SIG-M5 (cell line): ENCODE measurements around the gene SMIM5.

Source experiments
- DNase-seq: peaks from one replicate; lab custom pipeline; 2025; lab: John Stamatoyannopoulos, UW

SMIM5 gene

DNA sequence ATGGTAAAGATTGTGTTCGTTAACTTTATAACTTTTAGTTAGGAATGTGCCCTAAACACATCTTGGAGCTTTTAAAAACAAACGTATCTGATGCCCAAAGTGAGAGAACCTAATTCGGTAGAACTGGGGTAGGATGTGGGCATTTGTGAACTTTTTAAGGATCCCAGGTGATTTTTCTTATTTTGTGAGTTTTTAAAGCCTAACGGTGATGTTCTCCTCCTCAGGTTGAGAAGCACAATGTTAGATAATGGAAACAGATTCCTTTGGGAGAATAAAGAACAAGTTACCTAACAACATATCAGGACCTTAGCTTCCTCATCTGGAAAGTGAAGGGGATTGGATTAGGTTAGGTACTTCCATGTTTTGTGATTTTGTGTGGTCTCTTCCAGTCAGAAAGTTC is 34.6 kb downstream of the SMIM5 start:
- no peak for DNase-seq

DNA sequence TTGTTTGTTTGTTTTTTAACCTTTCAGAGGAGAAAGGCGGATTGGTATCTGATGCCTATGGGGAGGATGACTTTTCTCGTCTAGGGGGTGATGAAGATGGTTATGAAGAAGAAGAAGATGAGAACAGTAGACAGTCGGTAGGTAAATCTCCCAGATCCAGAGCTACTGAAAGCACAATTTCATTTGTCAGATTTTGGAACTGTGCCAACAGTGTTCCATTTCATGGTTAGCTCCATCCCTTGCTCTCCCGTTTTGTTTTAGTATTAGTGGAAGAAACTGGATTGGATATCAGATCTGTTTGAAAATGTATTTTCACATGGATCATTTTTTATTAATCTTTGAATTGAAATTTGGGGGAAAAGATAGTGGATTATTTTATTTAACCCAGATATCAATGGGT is 35.3 kb downstream of the SMIM5 start:
- DNase-seq = no peak

DNA sequence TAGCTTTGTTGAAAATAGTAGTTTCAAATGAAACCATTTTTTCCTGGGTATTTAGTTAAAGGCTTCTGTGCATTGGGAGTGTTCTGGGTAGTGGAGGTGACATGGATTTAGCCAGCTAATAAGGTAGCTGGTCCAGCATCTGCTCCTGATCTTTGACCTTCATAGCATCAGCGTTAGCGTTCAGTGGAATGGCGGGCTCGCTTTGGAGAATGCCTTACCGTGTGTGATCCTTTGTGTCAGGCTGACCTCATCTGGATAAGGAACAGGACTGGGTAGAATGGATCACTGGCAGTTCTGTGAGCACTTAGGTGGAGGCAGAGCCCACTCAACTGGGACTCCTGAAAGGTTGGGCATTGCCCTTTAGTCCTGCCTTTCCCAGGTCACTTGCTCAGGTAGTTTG is 37.6 kb downstream of the SMIM5 start:
- no peak for DNase-seq

DNA sequence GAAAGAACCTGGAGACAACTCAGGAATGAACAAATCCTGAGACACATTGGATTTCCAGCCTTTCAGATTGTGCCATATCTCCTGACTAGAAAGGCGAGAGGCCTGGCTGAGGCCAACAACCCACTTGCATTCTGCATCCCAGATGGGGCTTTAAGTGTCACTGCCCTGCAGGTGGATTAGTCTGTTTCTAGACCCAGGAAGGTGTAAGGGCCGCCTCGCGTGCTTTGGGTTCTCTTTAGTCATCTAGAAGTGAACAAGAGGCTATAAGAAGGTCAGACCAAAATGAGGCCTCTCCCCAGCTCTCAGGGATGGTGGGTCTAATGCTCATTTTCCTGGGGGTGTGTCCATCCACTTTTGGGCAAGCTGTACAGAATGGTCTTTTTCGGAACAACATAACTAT is 38.8 kb downstream of the SMIM5 start:
- no peak for DNase-seq

DNA sequence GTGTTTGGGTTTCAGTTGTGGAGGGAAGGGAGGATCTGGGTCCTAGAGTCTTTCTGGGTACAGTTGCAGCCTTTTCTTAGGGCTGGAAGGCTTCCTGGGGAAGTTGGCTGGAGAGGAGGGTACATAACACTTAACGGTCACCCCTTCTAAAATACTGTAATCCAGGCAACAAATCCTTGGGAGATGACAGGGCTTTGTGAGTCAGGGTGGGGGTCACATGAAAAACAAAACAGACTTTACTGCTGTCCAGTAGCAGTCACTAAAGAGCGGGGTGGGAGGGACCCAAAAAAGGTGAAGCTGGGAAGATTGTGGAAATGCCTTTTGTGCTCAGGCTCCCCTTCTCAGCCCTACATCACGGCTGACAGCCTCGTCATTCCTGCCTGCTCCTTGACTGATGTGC is 40.3 kb downstream of the SMIM5 start:
- DNase-seq = no peak

DNA sequence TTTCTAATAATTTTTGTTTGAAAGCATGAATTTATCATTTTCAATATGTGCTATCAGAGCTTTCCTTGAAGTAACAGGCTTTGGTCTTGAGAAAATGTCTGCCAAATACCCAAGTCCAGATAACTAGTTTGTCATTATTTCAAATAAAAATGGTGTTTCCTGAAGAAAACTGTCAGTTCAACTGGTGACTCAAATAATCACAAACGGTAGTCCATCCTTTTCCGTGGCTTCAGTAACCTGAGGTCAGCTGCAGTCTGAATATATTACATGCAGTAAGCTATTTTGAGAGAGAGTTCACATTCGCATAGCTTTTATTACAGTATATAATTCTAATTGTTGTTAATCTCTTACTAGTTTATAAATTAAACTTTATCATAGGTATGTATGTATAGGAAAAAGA is 43.2 kb downstream of the SMIM5 start:
- DNase-seq = no peak

DNA sequence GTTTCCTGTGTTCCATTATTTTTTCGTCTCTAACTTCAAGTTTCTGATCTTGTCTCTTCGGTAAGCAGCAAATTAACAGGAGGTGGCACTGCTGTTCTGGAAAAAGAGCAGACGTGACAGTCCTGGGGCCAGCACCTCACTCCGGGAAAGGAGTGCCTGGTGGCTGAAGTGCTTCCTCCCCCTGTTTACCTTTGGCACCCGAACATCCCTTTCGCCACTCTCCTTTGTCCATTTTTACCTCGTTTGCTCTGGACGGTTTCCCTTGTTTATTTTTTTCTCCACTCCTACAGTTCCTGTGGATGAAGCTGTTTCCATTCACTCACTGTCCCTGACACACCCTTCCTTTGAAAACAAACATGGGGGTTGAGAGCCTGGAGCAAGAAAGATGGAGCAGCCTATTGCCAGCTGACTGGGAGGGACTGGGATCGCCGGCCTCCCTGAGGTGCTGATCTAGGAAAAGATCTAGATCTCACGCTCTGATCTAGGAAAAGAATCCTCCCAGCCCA is 46.5 kb downstream of the SMIM5 start:
- no peak for DNase-seq

DNA sequence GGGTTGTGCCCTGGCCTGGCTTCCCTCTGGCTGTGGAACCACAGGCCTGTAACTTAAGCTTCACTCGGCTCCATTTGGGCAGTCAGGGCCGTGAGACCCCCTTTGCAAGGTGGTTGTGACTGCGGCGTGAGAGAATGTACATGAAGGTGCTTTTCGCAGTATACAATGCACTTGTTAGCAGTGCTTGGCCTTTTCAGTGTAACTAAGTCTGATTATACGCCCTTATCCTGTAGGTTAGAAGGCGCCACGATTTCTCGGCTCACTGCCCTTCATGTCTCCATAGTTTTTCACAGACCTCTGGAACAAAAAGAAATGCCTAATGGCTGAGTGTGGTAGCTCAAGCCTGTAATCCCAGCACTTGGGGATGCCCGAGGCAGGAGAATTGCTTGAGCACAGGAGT is 47.2 kb downstream of the SMIM5 start:
- no peak for DNase-seq

DNA sequence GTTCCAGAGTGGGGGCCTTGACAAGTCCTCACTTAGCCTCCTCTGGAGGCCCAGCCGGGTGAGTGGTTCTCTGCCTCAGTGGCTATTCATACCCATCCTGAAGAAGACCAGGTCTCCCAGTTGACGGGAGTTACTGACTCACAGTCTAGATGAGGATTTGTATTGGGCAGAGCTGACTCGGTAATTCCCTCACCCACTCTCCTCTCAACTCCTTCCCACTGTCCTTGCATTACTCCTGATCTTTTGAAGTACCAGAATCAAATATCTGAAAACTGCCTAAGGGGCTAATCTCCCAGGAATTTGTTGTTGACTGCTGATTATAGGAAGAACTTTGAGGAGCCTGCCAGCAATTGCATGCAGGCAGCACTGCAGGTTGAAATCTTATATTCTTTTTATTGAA is 48.1 kb downstream of the SMIM5 start:
- no peak for DNase-seq

DNA sequence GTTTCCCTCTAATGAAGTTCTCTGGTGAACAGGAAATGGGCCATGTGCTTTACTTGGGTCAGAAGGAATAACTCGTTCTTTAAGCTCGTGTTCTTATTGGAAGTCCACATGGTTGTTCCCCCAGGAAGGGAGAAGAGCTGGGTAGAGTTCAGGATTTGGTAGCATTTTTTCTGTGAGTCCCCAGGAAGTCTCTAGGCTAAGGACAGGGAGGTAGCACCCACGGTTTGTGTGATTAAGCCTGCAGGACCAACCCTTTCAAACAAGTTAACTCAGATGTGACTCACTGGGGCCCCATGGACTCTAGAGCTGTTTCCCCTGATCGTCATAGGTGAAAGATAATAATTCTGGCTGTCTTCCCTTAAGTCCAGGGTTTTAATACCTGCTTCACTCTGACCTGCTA is 50.3 kb downstream of the SMIM5 start:
- no peak for DNase-seq

DNA sequence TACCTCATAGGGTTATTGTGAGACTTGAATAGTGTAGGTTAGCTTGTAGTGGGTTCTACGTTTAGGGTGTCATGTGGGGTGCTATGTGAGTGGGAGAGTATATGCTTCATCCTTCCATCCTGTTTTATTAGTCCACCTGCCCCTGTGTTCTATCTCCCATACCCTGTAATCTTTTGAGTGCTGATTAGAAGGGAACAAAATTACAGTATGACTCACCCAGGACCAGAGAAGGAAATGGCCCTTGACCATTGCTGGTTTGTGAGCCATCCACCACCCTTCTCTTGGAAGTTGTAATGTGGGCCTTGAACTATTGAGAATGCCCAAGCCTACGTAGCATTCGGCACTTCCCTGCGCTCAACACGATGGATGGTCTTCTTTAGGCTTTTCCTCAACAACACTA is 51.0 kb downstream of the SMIM5 start:
- no peak for DNase-seq

DNA sequence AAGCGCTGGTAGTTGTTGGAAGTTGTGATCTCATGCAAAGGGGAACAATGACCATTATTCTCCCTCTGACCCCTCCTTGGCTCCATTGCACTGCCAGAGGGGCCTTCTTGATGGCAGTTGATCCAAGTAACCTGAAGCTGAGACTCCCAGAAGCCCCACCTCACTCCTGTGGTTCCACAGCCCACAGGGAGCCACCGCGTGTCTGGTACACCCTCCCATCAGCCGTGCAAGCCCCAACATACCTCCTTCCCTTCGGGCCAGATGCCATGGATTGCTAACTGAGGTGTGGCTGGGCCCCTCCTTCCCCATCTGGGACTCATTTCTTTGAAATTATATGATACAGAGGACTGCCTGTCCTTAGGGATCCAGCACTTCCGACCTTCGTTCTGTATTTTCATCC is 51.7 kb downstream of the SMIM5 start:
- no peak for DNase-seq

DNA sequence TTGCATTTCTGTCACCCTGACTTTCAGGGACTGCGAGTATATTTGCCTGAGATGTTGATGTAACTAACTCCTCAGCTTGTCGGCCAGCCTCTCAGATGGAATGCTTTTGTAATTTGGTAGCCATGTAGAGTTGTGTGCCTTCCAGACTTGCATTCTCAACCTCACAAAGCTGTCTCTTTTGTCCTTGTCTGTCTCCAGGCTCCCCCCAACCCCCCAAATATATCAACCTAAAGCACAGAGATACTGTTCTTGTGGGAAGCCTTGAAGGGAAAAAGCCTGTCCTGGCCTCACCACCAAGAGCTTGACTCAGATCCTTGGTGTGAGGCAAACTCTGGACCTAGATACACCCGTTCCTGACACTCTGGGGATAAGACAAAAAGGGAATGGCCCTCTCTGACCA is 52.3 kb downstream of the SMIM5 start:
- DNase-seq = no peak

DNA sequence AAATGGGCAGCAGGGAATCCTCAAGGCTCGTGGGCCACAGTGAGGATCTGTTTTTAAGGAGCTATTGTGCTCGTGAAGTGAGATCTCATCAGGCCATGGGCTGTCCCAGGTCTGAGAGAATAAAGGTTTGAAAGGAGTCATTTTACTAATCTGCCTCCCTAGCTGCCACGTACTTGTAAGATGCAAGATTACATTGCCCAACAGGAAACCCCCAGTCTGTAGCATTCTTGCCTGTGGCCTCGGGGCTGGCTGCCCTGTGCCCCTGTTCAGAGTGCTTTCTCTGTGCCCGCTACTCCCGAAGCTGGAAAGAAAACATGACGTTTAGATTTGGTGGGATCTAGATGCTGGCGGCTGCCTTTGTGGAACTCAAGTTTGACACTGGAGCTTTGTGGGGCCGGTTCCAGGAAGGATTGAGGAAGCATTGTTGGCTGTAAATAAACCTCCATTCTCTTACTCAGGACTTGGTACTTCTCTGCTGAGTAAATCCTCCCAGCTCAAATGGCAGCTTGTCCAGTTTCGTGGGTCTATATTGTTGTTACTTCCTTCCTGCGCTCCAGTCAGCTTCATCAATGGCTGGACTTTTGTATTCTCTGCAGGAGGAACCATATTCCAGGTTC is 55.1 kb downstream of the SMIM5 start:
- DNase-seq = no peak

DNA sequence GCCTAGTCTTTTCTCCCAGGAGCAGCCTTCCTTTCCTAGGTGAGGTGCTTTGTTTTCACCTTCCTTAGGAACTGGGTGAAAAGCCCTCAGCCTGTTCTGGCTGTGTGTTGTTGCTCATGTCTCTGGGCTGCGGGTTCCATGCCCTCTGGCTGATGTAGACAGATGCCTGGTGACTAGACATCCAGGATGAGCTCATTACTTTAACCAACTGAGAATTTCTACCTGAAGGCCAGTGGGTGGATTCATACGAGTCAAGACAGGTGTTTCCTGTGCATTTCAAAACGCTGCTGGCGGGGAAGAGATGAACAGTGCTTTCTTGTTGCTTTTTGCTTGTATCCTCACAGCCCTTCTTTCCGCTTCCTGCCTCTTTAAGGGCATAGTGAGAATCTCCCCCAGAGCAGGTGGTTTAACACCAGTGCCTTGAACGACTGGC is 56.2 kb downstream of the SMIM5 start:
- DNase-seq = no peak
